Small intestine (tissue), 7 donors: Measurements from ENCODE around the gene PHLPP1. TPM values are rescaled to one million over a fixed set of nuclear protein-coding genes. Genes with fewer than 3 reads are reported as not detected.

Experiments used
- DNase-seq, 2 donors: peaks; one replicate each; pipeline versions ENCODE4 v3.0.0 to v3.0.0-alpha.2; 2013
- FAIRE-seq: peaks from 2 replicates; lab custom pipeline; 2012; peaks lifted over from hg19 to GRCh38; lab: Jason Lieb, UNC
- H3K27ac ChIP-seq, 3 donors: one replicate each; pipeline ENCODE4 v1.5.1; 2013; ENCODE audit warnings: low read length in 2 of 3, mild to moderate bottlenecking in 2 of 3, control low read depth in 1 of 3, inconsistent platforms in 1 of 3, low read depth in 1 of 3, moderate library complexity in 1 of 3
- H3K27me3 ChIP-seq, 3 donors: one replicate each; pipeline ENCODE4 v1.6.1; 2013; ENCODE audit warnings: low read length in 3 of 3, inconsistent platforms in 1 of 3; ENCODE audit not compliant: control insufficient read depth in 3 of 3, insufficient read depth in 3 of 3
- H3K36me3 ChIP-seq, 3 donors: one replicate each; pipeline ENCODE4 v1.6.1; 2013; ENCODE audit warnings: low read length in 3 of 3, inconsistent platforms in 1 of 3, low read depth in 1 of 3, mild to moderate bottlenecking in 1 of 3, moderate library complexity in 1 of 3; ENCODE audit not compliant: control insufficient read depth in 3 of 3, insufficient read depth in 2 of 3
- H3K4me1 ChIP-seq, 3 donors: one replicate each; pipeline ENCODE4 v1.6.1; 2013; ENCODE audit warnings: low read length in 2 of 3, inconsistent platforms in 1 of 3, low read depth in 1 of 3, mild to moderate bottlenecking in 1 of 3, moderate library complexity in 1 of 3; ENCODE audit not compliant: control insufficient read depth in 3 of 3, insufficient read depth in 2 of 3
- H3K4me3 ChIP-seq, 3 donors: one replicate each; pipeline ENCODE4 v1.5.1; 2013; ENCODE audit warnings: low read length in 3 of 3, control low read depth in 1 of 3, inconsistent platforms in 1 of 3, low read depth in 1 of 3, mild to moderate bottlenecking in 1 of 3, moderate library complexity in 1 of 3
- H3K9me3 ChIP-seq, 2 donors: one replicate each; pipeline ENCODE4 v1.6.1; 2013; ENCODE audit warnings: low read depth in 1 of 2, low read length in 1 of 2; ENCODE audit not compliant: control insufficient read depth in 2 of 2, insufficient read depth in 1 of 2
- WGBS, 3 donors: extraction: QIAGEN DNeasy Blood & Tissue Kit; methylation state at CpG; one replicate each; pipeline ENCODE4 v1.1.7; 2013; 5-methylcytosine and 5-hydroxymethylcytosine counted together
- polyA plus RNA-seq, 4 donors: library from polyadenylated mRNA; stranded (reverse) in 3 of 4; unstranded in 1 of 4; fragments of 200-250 nt in 3 of 4; fragments of 120-200 nt in 1 of 4; gene quantifications; one replicate each; pipeline versions ENCODE4 v1.2.1 to v1.2.3, GENCODE V29; 2013
- donor health status: healthy with polysubstance abuse.
- donor health status: control.
- donor health status: control.
- donor health status: Bipolar disorder and iron deficiency.
- donor health status: healthy.

PHLPP1 gene
- polyA plus RNA-seq, 4 donors = 3.2 to 13.1 (median 5.4) TPM

DNA sequence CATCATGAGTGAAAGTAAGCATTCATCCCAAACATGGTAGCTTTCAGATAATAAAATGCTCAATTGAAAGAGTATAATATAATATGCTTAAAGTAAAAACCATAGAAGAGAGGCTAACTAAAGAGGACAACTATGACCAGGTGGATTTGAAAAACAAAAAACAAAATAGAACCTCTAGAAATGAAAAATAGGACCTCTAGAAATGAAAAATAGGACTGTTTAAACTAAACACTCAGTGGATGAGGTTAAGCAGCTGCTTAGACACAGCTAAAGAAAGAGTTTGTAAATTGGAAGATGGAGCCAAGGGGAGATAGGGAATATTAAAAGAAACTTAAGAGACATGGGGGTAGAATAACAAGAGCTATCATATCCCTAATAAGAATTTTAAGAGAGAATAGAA, 302.6 kb downstream of the PHLPP1 start:
- Histone ChIP-seq H3K9me3 (peaks cover 0 to 4% of the 10 kb centered on the region in 2 donors), H3K36me3 (no peaks in the 10 kb centered on the region), H3K4me1 (no peaks in the 10 kb centered on the region), H3K4me3 (no peak overlapping the region), H3K27me3 (peaks cover 0 to 3% (median 0%) of the 10 kb centered on the region in 3 donors), H3K27ac (no peak overlapping the region)
- FAIRE-seq (no peak), DNase-seq (no peak)

DNA sequence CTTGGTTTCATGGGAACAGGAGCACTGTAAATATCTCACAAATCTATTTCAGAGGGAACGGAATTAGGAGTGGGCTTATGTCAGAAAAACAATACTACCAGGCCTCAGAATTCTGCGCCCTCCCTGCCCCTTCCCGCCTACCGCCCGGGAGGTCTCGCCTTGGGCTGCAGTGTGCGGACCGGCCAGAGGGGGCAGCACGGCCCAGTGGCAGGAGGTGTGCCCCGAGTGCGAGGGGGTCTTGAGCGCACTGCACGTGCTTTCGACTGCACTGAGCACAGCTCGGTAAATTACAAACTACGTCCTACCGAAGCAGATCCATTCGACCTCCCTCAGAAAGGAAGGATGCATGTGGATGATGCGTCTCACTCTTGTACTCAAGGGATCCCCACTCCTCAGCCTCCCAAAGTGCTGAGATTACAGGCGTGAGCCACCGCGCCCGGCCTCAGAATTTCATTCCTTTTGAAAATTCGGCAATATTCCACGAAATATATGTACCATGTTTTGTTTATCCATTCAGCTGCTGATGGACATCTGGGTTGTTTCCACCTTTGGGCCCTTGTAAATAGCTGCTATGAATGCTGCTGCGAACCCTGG, 307.2 kb downstream of the PHLPP1 start:
- no peak overlapping the region for H3K27ac ChIP-seq
- H3K27me3 ChIP-seq = no peaks in the 10 kb centered on the region
- peaks cover 0 to 4% of the 10 kb centered on the region in 2 donors for H3K9me3 ChIP-seq
- FAIRE-seq (no peak), DNase-seq (no peak)
- H3K4me1 ChIP-seq = peaks cover 0 to 11% (median 0%) of the 10 kb centered on the region in 3 donors
- no peaks in the 10 kb centered on the region for H3K36me3 ChIP-seq
- H3K4me3 ChIP-seq = no peak overlapping the region
- 80 to 93% (median 90%) methylated on average over 26 of the region's 26 CpGs for WGBS, 3 donors

DNA sequence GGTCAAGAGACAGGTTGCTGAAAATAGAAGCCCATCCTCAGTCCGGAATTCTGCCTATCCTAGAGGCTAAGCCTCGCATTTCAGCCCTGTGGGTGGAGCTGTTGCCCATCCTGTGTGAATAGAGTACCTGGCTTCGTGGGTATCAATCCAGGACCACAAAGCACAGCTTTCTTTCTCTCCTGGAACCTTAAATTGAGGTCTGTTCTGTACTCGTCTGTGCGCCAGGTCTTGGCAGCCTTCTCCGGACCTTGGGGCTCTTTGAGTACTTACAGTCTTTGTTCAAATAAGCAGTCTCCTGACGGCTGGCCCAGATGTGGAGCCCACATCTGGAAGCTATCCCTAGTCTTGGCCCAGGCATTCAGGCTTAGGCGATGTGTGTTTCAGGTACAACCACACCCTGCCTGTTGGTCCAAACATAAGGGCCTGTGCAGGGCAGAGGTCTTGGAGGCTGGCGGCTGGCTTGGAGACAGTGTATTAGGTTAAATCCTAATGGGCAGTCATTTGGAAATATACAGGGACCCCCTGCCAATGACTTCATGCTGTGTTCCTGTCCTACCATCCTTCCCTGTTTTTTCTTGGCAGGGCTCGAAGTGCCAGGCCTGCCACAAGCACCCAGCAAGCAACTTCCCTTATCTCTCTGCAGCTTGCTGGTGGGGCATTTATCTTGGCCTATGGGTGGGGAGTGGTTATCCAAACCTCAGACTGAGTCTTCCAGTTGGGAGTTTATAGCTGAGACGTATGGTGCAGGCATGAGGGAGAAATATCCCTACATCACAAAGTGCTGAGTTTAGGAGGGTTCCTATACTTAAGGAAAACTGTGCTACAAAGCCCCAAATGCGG, 310.1 kb downstream of the PHLPP1 start:
- H3K9me3 ChIP-seq = peaks cover 0 to 4% of the 10 kb centered on the region in 2 donors
- H3K4me3 ChIP-seq = no peak overlapping the region
- no peak overlapping the region for H3K27ac ChIP-seq
- 64 to 73% (median 66%) methylated on average over 12 of the region's 12 CpGs for WGBS, 3 donors
- DNase-seq (peak; percentile 32 to 66), FAIRE-seq (no peak)
- peaks cover 0 to 11% (median 0%) of the 10 kb centered on the region in 3 donors for H3K4me1 ChIP-seq
- no peaks in the 10 kb centered on the region for H3K36me3 ChIP-seq
- no peaks in the 10 kb centered on the region for H3K27me3 ChIP-seq

DNA sequence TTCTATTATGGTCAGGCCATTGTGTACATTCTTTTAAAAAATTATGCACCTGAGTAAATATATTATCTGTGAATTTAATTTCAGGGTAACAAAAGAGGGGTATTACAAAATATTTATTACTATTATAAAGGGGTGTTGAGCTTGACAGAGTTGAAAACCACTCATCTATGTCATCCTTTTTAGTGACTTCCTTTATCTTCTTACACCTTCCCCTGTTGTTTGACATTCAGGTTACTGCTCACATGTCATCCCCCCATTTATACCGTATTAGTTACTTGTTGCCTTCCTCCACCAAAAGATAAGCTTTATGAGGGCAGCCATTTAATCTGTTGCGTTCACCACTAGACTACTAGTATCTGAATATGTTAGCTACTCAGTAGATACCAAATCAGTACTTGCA, 313.0 kb downstream of the PHLPP1 start:
- Histone ChIP-seq H3K4me1 (peaks cover 0 to 11% (median 0%) of the 10 kb centered on the region in 3 donors), H3K36me3 (no peaks in the 10 kb centered on the region), H3K9me3 (no peaks in the 10 kb centered on the region), H3K4me3 (no peak overlapping the region), H3K27ac (no peak overlapping the region), H3K27me3 (no peaks in the 10 kb centered on the region)
- FAIRE-seq (no peak), DNase-seq (no peak)
- 74 to 85% (median 79%) methylated on average over 2 of the region's 2 CpGs for WGBS, 3 donors

Other genes starting within 250 kb of the PHLPP1 start
- 10 to 100 TPM in 1 of 4 donors, 1 to 10 TPM in 3; 5.1 to 17.6 (median 8.3) TPM for gene ZCCHC2, start 192.5 kb upstream of the PHLPP1 start, polyA plus RNA-seq